HL-60 (cell line): ENCODE measurements around the gene TTC33.

ENCODE experiments used
- GABPA ChIP-seq: IDR thresholded peaks from 2 replicates; pipeline ENCODE4 v1.6.1; 2012; ENCODE audit warnings: low read depth
- POLR2AphosphoS5 ChIP-seq: IDR thresholded peaks from 2 replicates; pipeline ENCODE4 v1.6.1; 2012; ENCODE audit warnings: low read depth
- TF ChIP-seq, protein P1 (sequence below): IDR thresholded peaks from one replicate; pipeline ENCODE4 v1.5.1; 2011; ENCODE audit warnings: low read length, control low read depth, inconsistent platforms; ENCODE audit not compliant: insufficient read depth
- TF ChIP-seq, protein P2 (sequence below): IDR thresholded peaks from 2 replicates; pipeline ENCODE4 v1.6.1; 2012; ENCODE audit warnings: low read depth; ENCODE audit not compliant: insufficient replicate concordance

DNA sequence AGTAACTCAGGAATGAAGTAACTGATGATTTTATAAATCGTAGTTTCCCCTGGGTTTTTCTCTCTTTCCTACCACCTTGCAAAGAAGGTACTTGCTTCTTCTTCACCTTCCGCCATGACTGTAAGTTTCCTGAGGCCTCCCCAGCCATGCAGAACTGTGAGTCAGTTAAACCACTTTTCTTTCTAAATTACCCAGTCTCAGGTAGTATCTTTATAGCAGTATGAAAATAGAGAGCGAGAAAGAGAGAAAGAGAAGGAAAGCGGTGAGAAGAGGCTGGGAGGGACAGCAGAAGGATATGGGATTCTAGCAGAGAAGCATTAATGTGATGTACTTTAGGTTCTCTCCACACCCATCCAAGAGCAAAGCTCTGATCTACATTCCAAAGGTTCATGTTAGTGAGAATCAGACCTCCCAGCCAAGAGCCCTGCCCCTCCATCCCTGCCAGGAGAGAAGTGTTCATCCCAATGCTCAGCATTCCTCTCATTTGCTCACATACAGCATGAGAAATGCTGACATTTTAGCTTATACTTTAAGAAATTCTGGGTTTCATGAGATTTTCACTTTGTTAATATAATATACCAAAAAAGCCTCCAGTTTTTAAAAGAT, 261.0 kb downstream of the TTC33 start:
- TF ChIP-seq, protein P1, sequence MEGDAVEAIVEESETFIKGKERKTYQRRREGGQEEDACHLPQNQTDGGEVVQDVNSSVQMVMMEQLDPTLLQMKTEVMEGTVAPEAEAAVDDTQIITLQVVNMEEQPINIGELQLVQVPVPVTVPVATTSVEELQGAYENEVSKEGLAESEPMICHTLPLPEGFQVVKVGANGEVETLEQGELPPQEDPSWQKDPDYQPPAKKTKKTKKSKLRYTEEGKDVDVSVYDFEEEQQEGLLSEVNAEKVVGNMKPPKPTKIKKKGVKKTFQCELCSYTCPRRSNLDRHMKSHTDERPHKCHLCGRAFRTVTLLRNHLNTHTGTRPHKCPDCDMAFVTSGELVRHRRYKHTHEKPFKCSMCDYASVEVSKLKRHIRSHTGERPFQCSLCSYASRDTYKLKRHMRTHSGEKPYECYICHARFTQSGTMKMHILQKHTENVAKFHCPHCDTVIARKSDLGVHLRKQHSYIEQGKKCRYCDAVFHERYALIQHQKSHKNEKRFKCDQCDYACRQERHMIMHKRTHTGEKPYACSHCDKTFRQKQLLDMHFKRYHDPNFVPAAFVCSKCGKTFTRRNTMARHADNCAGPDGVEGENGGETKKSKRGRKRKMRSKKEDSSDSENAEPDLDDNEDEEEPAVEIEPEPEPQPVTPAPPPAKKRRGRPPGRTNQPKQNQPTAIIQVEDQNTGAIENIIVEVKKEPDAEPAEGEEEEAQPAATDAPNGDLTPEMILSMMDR: no peak
- no peak for TF ChIP-seq GABPA
- TF ChIP-seq POLR2AphosphoS5: no peak
- TF ChIP-seq, protein P2, sequence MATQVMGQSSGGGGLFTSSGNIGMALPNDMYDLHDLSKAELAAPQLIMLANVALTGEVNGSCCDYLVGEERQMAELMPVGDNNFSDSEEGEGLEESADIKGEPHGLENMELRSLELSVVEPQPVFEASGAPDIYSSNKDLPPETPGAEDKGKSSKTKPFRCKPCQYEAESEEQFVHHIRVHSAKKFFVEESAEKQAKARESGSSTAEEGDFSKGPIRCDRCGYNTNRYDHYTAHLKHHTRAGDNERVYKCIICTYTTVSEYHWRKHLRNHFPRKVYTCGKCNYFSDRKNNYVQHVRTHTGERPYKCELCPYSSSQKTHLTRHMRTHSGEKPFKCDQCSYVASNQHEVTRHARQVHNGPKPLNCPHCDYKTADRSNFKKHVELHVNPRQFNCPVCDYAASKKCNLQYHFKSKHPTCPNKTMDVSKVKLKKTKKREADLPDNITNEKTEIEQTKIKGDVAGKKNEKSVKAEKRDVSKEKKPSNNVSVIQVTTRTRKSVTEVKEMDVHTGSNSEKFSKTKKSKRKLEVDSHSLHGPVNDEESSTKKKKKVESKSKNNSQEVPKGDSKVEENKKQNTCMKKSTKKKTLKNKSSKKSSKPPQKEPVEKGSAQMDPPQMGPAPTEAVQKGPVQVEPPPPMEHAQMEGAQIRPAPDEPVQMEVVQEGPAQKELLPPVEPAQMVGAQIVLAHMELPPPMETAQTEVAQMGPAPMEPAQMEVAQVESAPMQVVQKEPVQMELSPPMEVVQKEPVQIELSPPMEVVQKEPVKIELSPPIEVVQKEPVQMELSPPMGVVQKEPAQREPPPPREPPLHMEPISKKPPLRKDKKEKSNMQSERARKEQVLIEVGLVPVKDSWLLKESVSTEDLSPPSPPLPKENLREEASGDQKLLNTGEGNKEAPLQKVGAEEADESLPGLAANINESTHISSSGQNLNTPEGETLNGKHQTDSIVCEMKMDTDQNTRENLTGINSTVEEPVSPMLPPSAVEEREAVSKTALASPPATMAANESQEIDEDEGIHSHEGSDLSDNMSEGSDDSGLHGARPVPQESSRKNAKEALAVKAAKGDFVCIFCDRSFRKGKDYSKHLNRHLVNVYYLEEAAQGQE: no peak
